Gastrocnemius medialis (tissue), 4 donors: Measurements from ENCODE around the gene BAZ2B. TPM values are rescaled to one million over a fixed set of nuclear protein-coding genes. Genes with fewer than 3 reads are reported as not detected.

Experiments
- ATAC-seq, 2 donors: fragments of 150-250 bp; one replicate each; pipeline ENCODE4 v1.9.1; 2016
- DNase-seq, 2 donors: peaks; one replicate each; pipeline ENCODE4 v3.0.0-alpha.2; 2019
- H3K27ac ChIP-seq, 4 donors: fragments of 200-600 bp; sonication (generic); 1 replicate in 1 of 4; 2 replicates in 3 of 4; pipeline ENCODE4 v1.5.1; 2016 to 2018; ENCODE audit warnings: mild to moderate bottlenecking in 2 of 4, moderate library complexity in 1 of 4
- H3K27me3 ChIP-seq, 3 donors: fragments of 200-600 bp; sonication (generic) in 2 of 3; 1 replicate in 1 of 3; 2 replicates in 2 of 3; pipeline versions ENCODE4 v1.5.1 to v1.6.0; 2016 to 2019; ENCODE audit warnings: mild to moderate bottlenecking in 1 of 3, moderate library complexity in 1 of 3
- H3K36me3 ChIP-seq, 2 donors: fragments of 200-600 bp; sonication (generic) in 1 of 2; one replicate each; pipeline ENCODE4 v1.5.1; 2017 to 2018
- H3K4me1 ChIP-seq, 2 donors: fragments of 200-600 bp; sonication (generic) in 1 of 2; one replicate each; pipeline ENCODE4 v1.5.1; 2016 to 2017; ENCODE audit warnings: mild to moderate bottlenecking in 2 of 2
- H3K4me3 ChIP-seq, 4 donors: fragments of 200-600 bp; sonication (generic) in 3 of 4; 1 replicate in 1 of 4; 2 replicates in 3 of 4; pipeline ENCODE4 v1.5.1; 2016 to 2019; ENCODE audit warnings: mild to moderate bottlenecking in 2 of 4
- H3K9me3 ChIP-seq, 3 donors: fragments of 200-600 bp; sonication (generic) in 2 of 3; 1 replicate in 1 of 3; 2 replicates in 2 of 3; pipeline ENCODE4 v1.5.1; 2016 to 2019
- CTCF ChIP-seq, 5 experiments: fragments of 450-650 bp in 3 of 5; fragments of 200-600 bp in 2 of 5; sonication (generic) in 2 of 5; IDR thresholded peaks in 4 of 5; conservative IDR thresholded peaks in 1 of 5; 1 replicate in 4 of 5; 2 replicates in 1 of 5; pipeline ENCODE4 v1.5.1; 2016 to 2019; ENCODE audit warnings: antibody characterized with exemption in 5 of 5, mild to moderate bottlenecking in 3 of 5, moderate library complexity in 3 of 5
- POLR2A ChIP-seq, 2 donors: fragments of 450-650 bp; IDR thresholded peaks; one replicate each; pipeline ENCODE4 v1.6.1; 2017; ENCODE audit warnings: antibody characterized with exemption in 2 of 2, mild to moderate bottlenecking in 2 of 2, moderate library complexity in 2 of 2
- in situ Hi-C, 4 donors: fragments of 200-750 bp; cut with MboI; loops; one replicate each; pipeline versions ENCODE4 v1.15.0 to v1.8.0; 2017; ENCODE audit warnings: low sequenced_read_pairs in 4 of 4
- intact Hi-C: fragments of 100-400 bp; cut with DNase I; formaldehyde crosslinking; loops from one replicate; pipeline ENCODE4 v1.15.1; 2023; ENCODE audit warnings: low total_unique reads
- total RNA-seq, 4 donors: library from RNA; depleted of rRNA; stranded (reverse); fragments of >200 nt; gene quantifications; one replicate each; pipeline versions ENCODE4 v1.1.0 to v1.2.3, GENCODE V29; 2016

BAZ2B gene
- total RNA-seq, 4 donors from 2014 or later = 27.6 to 57.2 (median 52.3) TPM

GRCh38 chr2:159640176-159640575 lies 23.8 kb upstream of the BAZ2B start:
- no peaks in the 10 kb centered on the region for H3K27me3 ChIP-seq
- no peak for DNase-seq
- TF ChIP-seq CTCF (IDR thresholded peaks at IDR 0.05 in 4 of 5, conservative IDR thresholded peaks at IDR 0.05 in 1 of 5) = no peak
- TF ChIP-seq POLR2A (IDR thresholded peaks at IDR 0.05) = no peak
- H3K9me3 ChIP-seq = no peaks in the 10 kb centered on the region
- H3K4me1 ChIP-seq = no peaks in the 10 kb centered on the region
- H3K4me3 ChIP-seq = no peak overlapping the region
- in situ Hi-C loops = no loop called here
- H3K27ac ChIP-seq = no peak overlapping the region
- ATAC-seq = no peak
- intact Hi-C loops = no loop called here
- no peaks in the 10 kb centered on the region for H3K36me3 ChIP-seq

GRCh38 chr2:159639712-159640111 lies 23.4 kb upstream of the BAZ2B start:
- Histone ChIP-seq H3K27ac (no peak overlapping the region), H3K9me3 (no peaks in the 10 kb centered on the region), H3K36me3 (no peaks in the 10 kb centered on the region), H3K4me3 (no peak overlapping the region), H3K4me1 (no peaks in the 10 kb centered on the region), H3K27me3 (no peaks in the 10 kb centered on the region)
- DNase-seq (no peak), ATAC-seq (no peak)
- in situ Hi-C loops (no loop called here), intact Hi-C loops (no loop called here)
- TF ChIP-seq CTCF (IDR thresholded peaks at IDR 0.05 in 4 of 5, conservative IDR thresholded peaks at IDR 0.05 in 1 of 5) = no peak
- no peak for TF ChIP-seq POLR2A (IDR thresholded peaks at IDR 0.05)

- intact Hi-C loops = no loop called here
- TF ChIP-seq CTCF (IDR thresholded peaks at IDR 0.05 in 4 of 5, conservative IDR thresholded peaks at IDR 0.05 in 1 of 5) (no peak), POLR2A (IDR thresholded peaks at IDR 0.05) (no peak)
- no peaks in the 10 kb centered on the region for H3K27me3 ChIP-seq
- DNase-seq (no peak), ATAC-seq (no peak)
- no peak overlapping the region for H3K27ac ChIP-seq
- H3K36me3 ChIP-seq = no peaks in the 10 kb centered on the region
- H3K9me3 ChIP-seq = no peaks in the 10 kb centered on the region
- in situ Hi-C loops = no loop called here
- no peaks in the 10 kb centered on the region for H3K4me1 ChIP-seq
- H3K4me3 ChIP-seq = no peak overlapping the region
Measured at GRCh38 chr2:159639071-159639470, 22.7 kb upstream of the BAZ2B start.

- Histone ChIP-seq H3K9me3 (no peaks in the 10 kb centered on the region), H3K36me3 (no peaks in the 10 kb centered on the region), H3K27me3 (no peaks in the 10 kb centered on the region), H3K27ac (no peak overlapping the region), H3K4me1 (no peaks in the 10 kb centered on the region), H3K4me3 (no peak overlapping the region)
- in situ Hi-C loops = no loop called here
- no peak for ATAC-seq
- intact Hi-C loops = no loop called here
- TF ChIP-seq CTCF (IDR thresholded peaks at IDR 0.05 in 4 of 5, conservative IDR thresholded peaks at IDR 0.05 in 1 of 5) = no peak
- TF ChIP-seq POLR2A (IDR thresholded peaks at IDR 0.05) = no peak
- no peak for DNase-seq
Measured at GRCh38 chr2:159637988-159638501, 21.7 kb upstream of the BAZ2B start.

GRCh38 chr2:159637240-159637639 lies 20.9 kb upstream of the BAZ2B start:
- H3K4me3 ChIP-seq = no peak overlapping the region
- H3K27me3 ChIP-seq = no peaks in the 10 kb centered on the region
- TF ChIP-seq CTCF (IDR thresholded peaks at IDR 0.05 in 4 of 5, conservative IDR thresholded peaks at IDR 0.05 in 1 of 5) (no peak), POLR2A (IDR thresholded peaks at IDR 0.05) (no peak)
- H3K9me3 ChIP-seq = no peaks in the 10 kb centered on the region
- intact Hi-C loops = no loop called here
- ATAC-seq (no peak), DNase-seq (no peak)
- in situ Hi-C loops = no loop called here
- H3K27ac ChIP-seq = no peak overlapping the region
- H3K4me1 ChIP-seq = no peaks in the 10 kb centered on the region
- no peaks in the 10 kb centered on the region for H3K36me3 ChIP-seq
